Activated B cell treated with CpG ODN at 0.5 μM for 24 hours (primary cell): ENCODE results near the gene AGPAT1. TPM values are rescaled to one million over a fixed set of nuclear protein-coding genes. Genes with fewer than 3 reads are reported as not detected.
"Not testable (repeated sequence)": the region's sequence is repeated elsewhere in the genome, so short reads cannot be mapped to it uniquely, and the experiment has no call there.

Experiments
- ATAC-seq: fragments of 200-7000 bp; cut with Tn5 transposase; one replicate; pipeline ENCODE4 v1.10.0; 2021; ENCODE audit warnings: low read depth, mild to moderate bottlenecking, moderate library complexity
- CTCF ChIA-PET: fragments of 350-600 bp; sonication (Branson Sonifier 250); formaldehyde crosslinking; loops from one replicate; lab custom pipeline; 2021; ENCODE audit warnings: antibody characterized with exemption; lab: Charles Lee
- POLR2A ChIA-PET: fragments of 350-600 bp; sonication (Branson Sonifier 250); formaldehyde crosslinking; loops from one replicate; lab custom pipeline; 2021; ENCODE audit warnings: antibody characterized with exemption; lab: Charles Lee
- DNase-seq: peaks from one replicate; pipeline ENCODE4 v3.0.0; 2022
- H3K27ac Mint-ChIP-seq: one replicate; pipeline ENCODE4 v1.8.0; 2020; ENCODE audit warnings: mixed read lengths
- H3K27me3 Mint-ChIP-seq: one replicate; pipeline ENCODE4 v1.8.0; 2021; ENCODE audit warnings: mixed read lengths
- H3K36me3 Mint-ChIP-seq: one replicate; pipeline ENCODE4 v1.8.0; 2021; ENCODE audit warnings: low read depth, mixed read lengths
- H3K4me1 Mint-ChIP-seq: one replicate; pipeline ENCODE4 v1.8.0; 2021; ENCODE audit warnings: mixed read lengths
- H3K4me3 Mint-ChIP-seq: one replicate; pipeline ENCODE4 v1.8.0; 2020; ENCODE audit warnings: mild to moderate bottlenecking, mixed read lengths
- H3K9me3 Mint-ChIP-seq: one replicate; pipeline ENCODE4 v1.8.0; 2020; ENCODE audit warnings: mixed read lengths
- intact Hi-C: fragments of 100-400 bp; cut with micrococcal nuclease; formaldehyde crosslinking; loops from one replicate; pipeline ENCODE4 v1.15.1; 2024
- total RNA-seq: library from RNA; stranded (reverse); gene quantifications from 2 replicates; pipeline ENCODE4 v1.2.3, GENCODE V29; 2022
- TF ChIP-seq, protein P1 (sequence below): fragments of 200-600 bp; IDR thresholded peaks from one replicate; pipeline ENCODE4 v1.8.0; 2022; ENCODE audit warnings: antibody characterized with exemption, mild to moderate bottlenecking

AGPAT1 gene
- total RNA-seq, 1 donor from 2014 or later: 26.4 TPM

DNA sequence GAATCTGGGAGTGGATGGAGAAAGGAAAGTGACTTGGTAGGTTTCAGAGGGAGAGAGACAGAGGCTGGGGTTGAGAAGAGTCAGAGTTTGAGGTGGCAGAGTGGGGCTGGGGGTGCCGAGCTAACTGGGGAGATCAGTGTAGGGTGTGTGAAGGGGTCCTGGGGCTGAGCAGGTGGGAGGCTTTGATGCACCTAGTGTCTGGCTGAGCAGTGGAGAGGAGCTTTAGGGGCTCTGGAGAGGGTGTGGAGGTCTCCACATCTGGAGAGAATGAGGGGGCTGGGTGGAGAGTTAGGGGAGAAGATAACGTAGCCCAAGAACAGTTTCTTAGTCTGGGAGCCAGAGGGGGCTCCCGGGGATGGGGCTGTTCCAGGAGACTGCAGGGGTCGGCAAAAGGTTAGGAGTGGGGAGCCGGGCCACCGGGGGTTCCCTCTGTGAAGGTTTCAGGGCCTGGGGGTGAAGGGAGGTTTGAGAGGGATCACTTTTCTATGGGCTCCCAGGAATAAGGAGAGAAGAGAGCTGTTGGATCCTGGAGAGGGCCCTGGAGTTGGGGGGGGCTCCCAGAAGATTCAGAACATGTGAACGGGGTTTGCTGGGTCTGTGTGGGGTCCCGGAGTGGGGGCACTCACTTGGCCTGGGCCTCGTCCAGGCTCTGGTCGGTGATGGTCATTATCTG lies 13.3 kb upstream of the AGPAT1 start:
- intact Hi-C loops: no loop called here
- ATAC-seq: no peak
- Mint-ChIP-seq H3K27me3 (no peaks in the 10 kb centered on the region), H3K9me3 (no peaks in the 10 kb centered on the region), H3K27ac (peak overlapping the region; percentile 83), H3K36me3 (peaks cover 59% of the 10 kb centered on the region), H3K4me3 (peak overlapping the region; percentile 91), H3K4me1 (peaks cover 76% of the 10 kb centered on the region)
- ChIA-PET CTCF (no interaction called here), POLR2A (interaction anchor here (0.9 to 5.2 kb wide), 6 partner anchors 11 to 1088 kb away, joined by 3 to 102 read pairs (median 3); partner anchors contain the start of genes AGPAT1, ATF6B, FKBPL and RNF5)
- TF ChIP-seq, protein P1, sequence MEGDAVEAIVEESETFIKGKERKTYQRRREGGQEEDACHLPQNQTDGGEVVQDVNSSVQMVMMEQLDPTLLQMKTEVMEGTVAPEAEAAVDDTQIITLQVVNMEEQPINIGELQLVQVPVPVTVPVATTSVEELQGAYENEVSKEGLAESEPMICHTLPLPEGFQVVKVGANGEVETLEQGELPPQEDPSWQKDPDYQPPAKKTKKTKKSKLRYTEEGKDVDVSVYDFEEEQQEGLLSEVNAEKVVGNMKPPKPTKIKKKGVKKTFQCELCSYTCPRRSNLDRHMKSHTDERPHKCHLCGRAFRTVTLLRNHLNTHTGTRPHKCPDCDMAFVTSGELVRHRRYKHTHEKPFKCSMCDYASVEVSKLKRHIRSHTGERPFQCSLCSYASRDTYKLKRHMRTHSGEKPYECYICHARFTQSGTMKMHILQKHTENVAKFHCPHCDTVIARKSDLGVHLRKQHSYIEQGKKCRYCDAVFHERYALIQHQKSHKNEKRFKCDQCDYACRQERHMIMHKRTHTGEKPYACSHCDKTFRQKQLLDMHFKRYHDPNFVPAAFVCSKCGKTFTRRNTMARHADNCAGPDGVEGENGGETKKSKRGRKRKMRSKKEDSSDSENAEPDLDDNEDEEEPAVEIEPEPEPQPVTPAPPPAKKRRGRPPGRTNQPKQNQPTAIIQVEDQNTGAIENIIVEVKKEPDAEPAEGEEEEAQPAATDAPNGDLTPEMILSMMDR: no peak
- DNase-seq: no peak

DNA sequence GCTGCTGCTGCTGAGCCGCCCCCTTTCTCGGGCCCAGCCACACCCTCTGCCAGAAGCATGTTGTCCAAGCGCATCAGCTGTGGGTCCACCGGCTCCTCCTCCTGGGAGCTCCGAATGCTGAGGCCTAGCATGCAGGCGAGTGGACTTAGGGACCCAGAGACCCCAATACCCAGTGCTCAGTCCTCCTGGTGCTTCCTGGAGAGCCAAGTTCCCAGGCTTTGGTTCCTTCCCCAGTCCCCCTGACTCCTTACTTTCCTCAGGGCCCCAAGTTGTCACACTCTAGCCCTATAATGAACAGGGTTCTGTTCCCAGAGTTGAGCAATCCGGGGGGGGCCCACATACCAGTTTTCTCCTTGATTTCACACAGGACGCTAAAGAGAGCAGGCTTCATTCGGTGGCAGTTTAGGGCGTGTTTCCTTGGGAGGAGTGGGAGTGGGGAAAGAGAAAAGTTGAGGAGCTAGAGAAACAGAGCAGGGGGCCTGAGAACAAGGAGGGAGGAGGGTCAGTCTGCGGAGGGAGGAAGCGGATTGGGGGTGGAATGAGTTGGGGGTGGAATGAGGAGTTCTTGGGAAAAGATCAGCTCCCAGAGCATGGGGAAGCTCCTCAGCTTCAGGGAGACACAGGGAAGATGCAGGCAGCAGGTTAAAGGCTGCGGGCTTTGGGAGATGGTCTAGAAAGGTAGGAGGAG lies 12.6 kb upstream of the AGPAT1 start:
- peak overlapping the region; percentile 91 for H3K4me3 Mint-ChIP-seq
- peaks cover 69% of the 10 kb centered on the region for H3K4me1 Mint-ChIP-seq
- intact Hi-C loops: no loop called here
- TF ChIP-seq, protein P1: no peak
- H3K9me3 Mint-ChIP-seq: no peaks in the 10 kb centered on the region
- H3K36me3 Mint-ChIP-seq: peaks cover 64% of the 10 kb centered on the region
- no peaks in the 10 kb centered on the region for H3K27me3 Mint-ChIP-seq
- no peak for ATAC-seq
- no peak for DNase-seq
- CTCF ChIA-PET: interaction anchor here (1.3 kb wide), 1 partner anchor 69 kb away, joined by 3 read pairs; no protein-coding TSS in a partner anchor
- peak overlapping the region; percentile 83 for H3K27ac Mint-ChIP-seq
- POLR2A ChIA-PET: interaction anchor here (0.6 to 5.2 kb wide), 4 partner anchors 10 to 783 kb away, joined by 3 to 102 read pairs (median 3); partner anchors contain the start of genes AGPAT1 and RNF5

DNA sequence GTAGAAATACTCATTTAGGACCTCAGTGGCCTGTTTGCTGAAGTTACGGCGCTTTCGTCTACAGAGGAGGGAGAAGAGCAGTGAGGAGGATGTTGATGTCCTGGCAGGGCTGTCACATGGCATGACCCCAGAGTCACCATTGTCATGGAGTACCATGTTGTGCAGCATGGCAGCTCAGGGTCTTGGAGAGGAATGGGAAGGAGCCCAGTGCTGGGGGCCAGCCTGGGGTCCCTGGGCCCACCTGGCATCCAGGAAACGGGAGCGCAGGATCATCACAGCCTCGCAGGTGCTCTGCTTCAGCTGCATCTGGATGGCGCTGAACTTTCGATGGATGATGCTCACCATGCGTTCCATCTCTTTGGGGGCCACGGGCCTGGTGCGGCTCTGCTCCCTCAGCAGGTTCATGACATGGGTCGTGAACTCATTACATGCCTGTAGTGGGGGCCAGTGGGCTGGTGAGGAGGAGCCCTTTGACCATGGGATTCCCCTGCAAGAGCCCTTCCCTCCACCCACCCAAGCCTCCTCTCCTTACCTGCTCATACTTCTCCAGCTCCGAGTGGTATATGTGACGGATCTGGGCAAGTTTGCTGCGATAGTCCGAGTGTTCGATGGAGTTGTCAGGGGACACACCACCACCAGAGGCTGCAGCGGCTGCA lies 12.0 kb upstream of the AGPAT1 start:
- intact Hi-C loops, H3K27me3 Mint-ChIP-seq, ATAC-seq, DNase-seq, H3K9me3 Mint-ChIP-seq: not testable (repeated sequence)
- peaks cover 62% of the 10 kb centered on the region for H3K4me1 Mint-ChIP-seq
- peaks cover 70% of the 10 kb centered on the region for H3K36me3 Mint-ChIP-seq
- H3K27ac Mint-ChIP-seq: peak overlapping the region; percentile 77
- POLR2A ChIA-PET: interaction anchor here (0.6 to 1.4 kb wide), 6 partner anchors 8 to 888 kb away, joined by 3 to 8 read pairs (median 4); partner anchors contain the start of genes FKBPL and HLA-DPB1
- CTCF ChIA-PET: interaction anchor here (0.7 to 1.3 kb wide), 2 partner anchors 69 to 519 kb away, joined by 3 read pairs; no protein-coding TSS in a partner anchor
- peak overlapping the region; percentile 91 for H3K4me3 Mint-ChIP-seq

DNA sequence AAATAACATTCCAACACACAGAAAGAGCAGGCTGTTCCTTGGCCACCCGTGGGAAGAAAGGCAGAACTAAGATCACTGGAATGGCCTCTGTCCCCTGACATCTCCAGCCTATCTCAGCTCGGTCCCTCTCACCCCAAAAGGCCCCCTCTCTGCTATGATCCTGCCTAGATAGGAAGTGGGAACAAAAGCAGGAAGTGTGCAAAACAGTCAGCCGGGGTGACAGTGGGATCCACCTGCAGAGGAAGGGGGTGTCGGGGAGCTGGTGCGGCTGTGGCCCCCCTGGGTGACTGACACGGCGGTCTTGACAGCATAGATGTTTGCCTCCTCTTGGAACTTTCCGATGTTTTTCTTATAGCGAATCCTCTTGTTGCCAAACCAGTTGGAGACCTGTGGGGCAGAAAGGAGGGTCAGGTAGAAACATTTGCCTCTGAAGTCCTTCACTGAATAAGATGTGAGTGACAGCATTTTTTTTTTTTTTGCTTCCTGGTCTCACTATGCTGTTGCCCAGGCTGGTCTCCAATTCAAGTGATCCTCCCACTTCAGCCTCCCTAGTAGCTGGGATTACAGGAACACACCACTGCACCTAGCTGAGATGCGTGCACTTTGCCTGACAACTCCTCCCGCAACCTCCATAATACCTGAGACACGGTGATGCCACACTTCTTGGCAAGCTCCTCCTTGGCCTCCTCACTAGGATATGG lies 11.3 kb upstream of the AGPAT1 start:
- ChIA-PET POLR2A (interaction anchor here (0.7 to 1.4 kb wide), 4 partner anchors 8 to 889 kb away, joined by 3 to 8 read pairs (median 4); partner anchors contain the start of genes FKBPL and HLA-DPB1), CTCF (interaction anchor here (0.7 to 1.3 kb wide), 2 partner anchors 68 to 520 kb away, joined by 3 read pairs; no protein-coding TSS in a partner anchor)
- peak overlapping the region; percentile 77 for H3K27ac Mint-ChIP-seq
- H3K36me3 Mint-ChIP-seq: peaks cover 70% of the 10 kb centered on the region
- H3K9me3 Mint-ChIP-seq: no peaks in the 10 kb centered on the region
- H3K27me3 Mint-ChIP-seq: no peaks in the 10 kb centered on the region
- intact Hi-C loops: no loop called here
- peaks cover 56% of the 10 kb centered on the region for H3K4me1 Mint-ChIP-seq
- ATAC-seq: no peak
- TF ChIP-seq, protein P1: no peak
- no peak for DNase-seq
- peak overlapping the region; percentile 8 for H3K4me3 Mint-ChIP-seq

DNA sequence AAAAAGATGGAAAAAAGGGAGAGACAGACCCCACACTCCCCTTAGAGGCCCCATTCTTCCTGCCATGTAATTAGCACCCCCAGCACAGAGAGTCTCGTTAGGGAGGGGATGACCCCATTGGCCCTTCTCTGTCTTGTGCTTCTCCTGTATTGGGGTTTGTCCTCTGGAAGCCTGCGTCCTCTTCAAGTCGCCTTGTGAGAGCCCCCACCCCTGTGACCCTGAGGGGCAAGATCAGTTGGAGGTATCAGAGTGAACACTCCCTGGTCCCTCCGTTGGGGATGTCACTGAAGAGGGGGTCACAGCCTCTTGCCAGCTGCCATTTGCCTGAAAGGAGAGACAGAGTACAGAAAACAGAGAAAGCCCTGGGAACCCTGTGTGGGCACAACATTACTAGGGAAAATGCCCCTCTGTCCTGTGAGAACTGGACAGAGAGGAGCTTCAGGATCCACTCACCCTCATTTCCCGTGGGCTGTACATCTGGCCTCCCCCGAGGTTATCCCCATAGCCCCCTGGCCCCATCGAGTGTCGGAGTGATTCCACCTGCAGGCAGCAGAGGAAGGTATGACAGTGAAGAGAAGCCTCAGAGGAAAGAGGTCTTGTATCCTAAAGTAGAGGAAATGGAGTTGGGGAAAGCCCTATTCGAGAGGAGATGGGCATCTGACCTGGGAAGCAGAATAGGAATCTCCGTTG lies 10.4 kb upstream of the AGPAT1 start:
- POLR2A ChIA-PET: interaction anchor here (0.7 to 1.4 kb wide), 3 partner anchors 10 to 34 kb away, joined by 5 to 8 read pairs (median 5); no protein-coding TSS in a partner anchor
- peak overlapping the region; percentile 77 for H3K27ac Mint-ChIP-seq
- peak overlapping the region; percentile 36 for H3K4me3 Mint-ChIP-seq
- ATAC-seq, intact Hi-C loops, H3K9me3 Mint-ChIP-seq, CTCF ChIA-PET, H3K27me3 Mint-ChIP-seq, DNase-seq: not testable (repeated sequence)
- H3K36me3 Mint-ChIP-seq: peaks cover 72% of the 10 kb centered on the region
- peaks cover 49% of the 10 kb centered on the region for H3K4me1 Mint-ChIP-seq

DNA sequence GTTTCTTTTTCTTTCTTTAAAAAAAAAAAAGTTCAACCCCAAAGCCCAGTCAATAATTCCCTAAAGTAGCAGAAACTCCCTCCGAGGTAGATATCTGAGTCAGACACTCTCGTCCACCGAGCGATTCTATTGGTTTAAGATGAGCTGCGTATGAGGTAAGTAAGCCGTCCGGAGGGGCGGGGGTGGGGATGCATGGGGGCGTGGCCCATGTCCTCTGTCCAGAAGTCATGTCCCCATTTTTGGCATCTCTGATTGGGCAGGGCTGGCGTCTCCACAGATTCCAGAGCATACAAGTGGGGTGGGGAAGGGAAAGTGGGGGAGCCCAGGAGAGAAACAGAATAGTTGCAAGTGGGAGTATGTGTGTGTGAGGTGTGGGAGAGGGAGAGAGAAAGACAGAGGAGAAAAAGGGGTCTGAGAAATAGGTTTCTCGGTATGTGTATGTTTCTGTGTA lies 9.8 kb upstream of the AGPAT1 start:
- H3K9me3 Mint-ChIP-seq, DNase-seq, CTCF ChIA-PET, H3K27me3 Mint-ChIP-seq, intact Hi-C loops: not testable (repeated sequence)
- Mint-ChIP-seq H3K36me3 (peaks cover 74% of the 10 kb centered on the region), H3K4me1 (peaks cover 45% of the 10 kb centered on the region), H3K27ac (peak overlapping the region; percentile 77), H3K4me3 (peak overlapping the region; percentile 36)
- ATAC-seq: peak; percentile 10
- POLR2A ChIA-PET: interaction anchor here (0.6 to 1.2 kb wide), 3 partner anchors 9 to 1133 kb away, joined by 3 to 5 read pairs (median 5); no protein-coding TSS in a partner anchor
